ENCODE measurements around the gene MARS1. TPM values are rescaled to one million over a fixed set of nuclear protein-coding genes. Genes with fewer than 3 reads are reported as not detected.

Gene MARS1
- polyA plus RNA-seq, 4 donors = 57.0 to 93.4 (median 62.6) TPM

GRCh38 chr12:57521525-57522010 is 33.7 kb downstream of the MARS1 start:
- H3K27ac ChIP-seq (ENCODE audit: low read depth in 1 of 3, low read length in 2 of 3) = peak overlapping the region; percentile 94 to 100 (median 97)
- WGBS, 3 donors = 32 to 42% (median 35%) methylated on average over 17 of the region's 17 CpGs
- DNase-seq (peak; percentile 54 to 73), FAIRE-seq (no peak)
- no peaks in the 10 kb centered on the region for H3K27me3 ChIP-seq (ENCODE audit: control insufficient read depth in 3 of 3, insufficient read depth in 3 of 3, low read length in 3 of 3)
- no peaks in the 10 kb centered on the region for H3K9me3 ChIP-seq (ENCODE audit: control insufficient read depth in 2 of 2, insufficient read depth in 1 of 2, low read depth in 1 of 2, low read length in 1 of 2)
- peak overlapping the region in 1 of 3 donors; percentile 68 for H3K4me3 ChIP-seq (ENCODE audit: low read depth in 1 of 3, low read length in 3 of 3)
- H3K36me3 ChIP-seq (ENCODE audit: control insufficient read depth in 3 of 3, insufficient read depth in 2 of 3, low read depth in 1 of 3, low read length in 3 of 3) = peaks cover 11 to 50% (median 12%) of the 10 kb centered on the region in 3 donors
- H3K4me1 ChIP-seq (ENCODE audit: control insufficient read depth in 3 of 3, insufficient read depth in 2 of 3, low read depth in 1 of 3, low read length in 2 of 3) = peaks cover 2 to 46% (median 11%) of the 10 kb centered on the region in 3 donors

- no peaks in the 10 kb centered on the region for H3K27me3 ChIP-seq (ENCODE audit: control insufficient read depth in 3 of 3, insufficient read depth in 3 of 3, low read length in 3 of 3)
- FAIRE-seq (no peak), DNase-seq (peak; percentile 89 to 97)
- peak within 1 kb of the TSS; percentile 74 to 87 (median 77) for H3K4me3 ChIP-seq (ENCODE audit: low read depth in 1 of 3, low read length in 3 of 3)
- peak within 1 kb of the TSS; percentile 94 to 100 (median 97) for H3K27ac ChIP-seq (ENCODE audit: low read depth in 1 of 3, low read length in 2 of 3)
- 0 to 2% (median 0%) methylated on average over 12 to 57 of the region's 57 CpGs for WGBS, 3 donors
- peaks cover 7 to 50% (median 10%) of the 10 kb centered on the region in 3 donors for H3K36me3 ChIP-seq (ENCODE audit: control insufficient read depth in 3 of 3, insufficient read depth in 2 of 3, low read depth in 1 of 3, low read length in 3 of 3)
- H3K4me1 ChIP-seq (ENCODE audit: control insufficient read depth in 3 of 3, insufficient read depth in 2 of 3, low read depth in 1 of 3, low read length in 2 of 3) = peaks cover 2 to 46% (median 11%) of the 10 kb centered on the region in 3 donors
- no peaks in the 10 kb centered on the region for H3K9me3 ChIP-seq (ENCODE audit: control insufficient read depth in 2 of 2, insufficient read depth in 1 of 2, low read depth in 1 of 2, low read length in 1 of 2)
These were observed 34.4 kb downstream of the MARS1 start, which contains the start of gene MBD6 for GRCh38 chr12:57522011-57522886. TSS of gene MBD6 (plus strand) at chr12:57522824. CDS start at chr12:57524304, 1,480 bp downstream.

GRCh38 chr12:57522887-57523705 is 35.2 kb downstream of the MARS1 start:
- no peaks in the 10 kb centered on the region for H3K27me3 ChIP-seq (ENCODE audit: control insufficient read depth in 3 of 3, insufficient read depth in 3 of 3, low read length in 3 of 3)
- 1 to 2% (median 1%) methylated on average over 18 to 38 of the region's 38 CpGs for WGBS, 3 donors
- peaks cover 8 to 52% (median 14%) of the 10 kb centered on the region in 3 donors for H3K36me3 ChIP-seq (ENCODE audit: control insufficient read depth in 3 of 3, insufficient read depth in 2 of 3, low read depth in 1 of 3, low read length in 3 of 3)
- FAIRE-seq (no peak), DNase-seq (peak; percentile 44 to 75)
- H3K4me3 ChIP-seq (ENCODE audit: low read depth in 1 of 3, low read length in 3 of 3) = peak overlapping the region; percentile 74 to 87 (median 77)
- peak overlapping the region; percentile 85 to 100 (median 94) for H3K27ac ChIP-seq (ENCODE audit: low read depth in 1 of 3, low read length in 2 of 3)
- H3K4me1 ChIP-seq (ENCODE audit: control insufficient read depth in 3 of 3, insufficient read depth in 2 of 3, low read depth in 1 of 3, low read length in 2 of 3) = peaks cover 2 to 44% (median 11%) of the 10 kb centered on the region in 3 donors
- no peaks in the 10 kb centered on the region for H3K9me3 ChIP-seq (ENCODE audit: control insufficient read depth in 2 of 2, insufficient read depth in 1 of 2, low read depth in 1 of 2, low read length in 1 of 2)

- Histone ChIP-seq H3K36me3 (ENCODE audit: control insufficient read depth in 3 of 3, insufficient read depth in 2 of 3, low read depth in 1 of 3, low read length in 3 of 3) (peaks cover 13 to 57% (median 18%) of the 10 kb centered on the region in 3 donors), H3K4me1 (ENCODE audit: control insufficient read depth in 3 of 3, insufficient read depth in 2 of 3, low read depth in 1 of 3, low read length in 2 of 3) (peaks cover 2 to 36% (median 11%) of the 10 kb centered on the region in 3 donors), H3K27me3 (ENCODE audit: control insufficient read depth in 3 of 3, insufficient read depth in 3 of 3, low read length in 3 of 3) (no peaks in the 10 kb centered on the region), H3K27ac (ENCODE audit: low read depth in 1 of 3, low read length in 2 of 3) (peak overlapping the region; percentile 81 to 100 (median 82)), H3K9me3 (ENCODE audit: control insufficient read depth in 2 of 2, insufficient read depth in 1 of 2, low read depth in 1 of 2, low read length in 1 of 2) (no peaks in the 10 kb centered on the region), H3K4me3 (ENCODE audit: low read depth in 1 of 3, low read length in 3 of 3) (peak overlapping the region; percentile 74 to 87 (median 77))
- FAIRE-seq (no peak), DNase-seq (peak; percentile 10 to 38)
- WGBS, 3 donors = 34 to 51% (median 47%) methylated on average over 14 of the region's 14 CpGs
These were observed 36.1 kb downstream of the MARS1 start for GRCh38 chr12:57523706-57524614.

- Histone ChIP-seq H3K4me3 (ENCODE audit: low read depth in 1 of 3, low read length in 3 of 3) (no peak overlapping the region), H3K27me3 (ENCODE audit: control insufficient read depth in 3 of 3, insufficient read depth in 3 of 3, low read length in 3 of 3) (no peaks in the 10 kb centered on the region), H3K27ac (ENCODE audit: low read depth in 1 of 3, low read length in 2 of 3) (peak overlapping the region; percentile 81 to 100 (median 82)), H3K4me1 (ENCODE audit: control insufficient read depth in 3 of 3, insufficient read depth in 2 of 3, low read depth in 1 of 3, low read length in 2 of 3) (peaks cover 2 to 33% (median 11%) of the 10 kb centered on the region in 3 donors), H3K36me3 (ENCODE audit: control insufficient read depth in 3 of 3, insufficient read depth in 2 of 3, low read depth in 1 of 3, low read length in 3 of 3) (peaks cover 18 to 60% (median 26%) of the 10 kb centered on the region in 3 donors), H3K9me3 (ENCODE audit: control insufficient read depth in 2 of 2, insufficient read depth in 1 of 2, low read depth in 1 of 2, low read length in 1 of 2) (no peaks in the 10 kb centered on the region)
- no peak for FAIRE-seq
- peak in 1 of 2 donors; percentile 43 for DNase-seq
- 51 to 61% (median 58%) methylated on average over 9 to 11 of the region's 11 CpGs for WGBS, 3 donors
These were observed 37.1 kb downstream of the MARS1 start for GRCh38 chr12:57524814-57525614.

GRCh38 chr12:57525615-57526383 is 37.9 kb downstream of the MARS1 start:
- 83 to 85% (median 84%) methylated on average over 14 to 16 of the region's 16 CpGs for WGBS, 3 donors
- no peak overlapping the region for H3K27ac ChIP-seq (ENCODE audit: low read depth in 1 of 3, low read length in 2 of 3)
- no peaks in the 10 kb centered on the region for H3K27me3 ChIP-seq (ENCODE audit: control insufficient read depth in 3 of 3, insufficient read depth in 3 of 3, low read length in 3 of 3)
- H3K4me1 ChIP-seq (ENCODE audit: control insufficient read depth in 3 of 3, insufficient read depth in 2 of 3, low read depth in 1 of 3, low read length in 2 of 3) = peaks cover 2 to 33% (median 11%) of the 10 kb centered on the region in 3 donors
- DNase-seq (no peak), FAIRE-seq (no peak)
- H3K4me3 ChIP-seq (ENCODE audit: low read depth in 1 of 3, low read length in 3 of 3) = no peak overlapping the region
- H3K36me3 ChIP-seq (ENCODE audit: control insufficient read depth in 3 of 3, insufficient read depth in 2 of 3, low read depth in 1 of 3, low read length in 3 of 3) = peaks cover 24 to 68% (median 29%) of the 10 kb centered on the region in 3 donors
- H3K9me3 ChIP-seq (ENCODE audit: control insufficient read depth in 2 of 2, insufficient read depth in 1 of 2, low read depth in 1 of 2, low read length in 1 of 2) = no peaks in the 10 kb centered on the region
